T-cell (primary cell): ENCODE results near the gene OSCP1. TPM values are rescaled to one million over a fixed set of nuclear protein-coding genes. Genes with fewer than 3 reads are reported as not detected.

Experiments used
- ATAC-seq, 4 experiments: fragments of 200-7000 bp in 3 of 4; fragments of 150-1000 bp in 1 of 4; cut with Tn5 transposase; replicated peaks in 1 of 4; 1 replicate in 3 of 4; 2 replicates in 1 of 4; pipeline ENCODE4 v1.10.0; 2021; ENCODE audit warnings: moderate library complexity in 3 of 4, mild to moderate bottlenecking in 2 of 4, moderate number of reproducible peaks in 1 of 4
- CTCF ChIA-PET, 2 donors: fragments of 300-600 bp; sonication (Branson Sonifier 250); formaldehyde crosslinking; loops; one replicate each; lab custom pipeline; 2022; ENCODE audit warnings: antibody characterized with exemption in 2 of 2; lab: Charles Lee
- POLR2A ChIA-PET, 2 donors: fragments of 300-600 bp; sonication (Branson Sonifier 250); formaldehyde crosslinking; loops; one replicate each; lab custom pipeline; 2022; ENCODE audit warnings: antibody characterized with exemption in 2 of 2; lab: Charles Lee
- DNase-seq, 35 experiments: peaks; one replicate each; pipeline versions ENCODE4 v3.0.0 to v3.0.0-alpha.2; 2013 to 2023
- H3K27ac ChIP-seq: one replicate; pipeline ENCODE4 v1.5.1; 2013; ENCODE audit warnings: low read length
- H3K27me3 ChIP-seq, 2 experiments: replicated peaks in 1 of 2; 1 replicate in 1 of 2; 2 replicates in 1 of 2; pipeline versions ENCODE4 v1.6.1 to v1.7.0; 2013; ENCODE audit warnings: low read length in 1 of 2, mixed read lengths in 1 of 2; ENCODE audit not compliant: control insufficient read depth in 2 of 2, insufficient read depth in 2 of 2; ENCODE audit errors: extremely low read depth in 1 of 2
- H3K36me3 ChIP-seq, 2 donors: 1 replicate in 1 of 2; 2 replicates in 1 of 2; pipeline versions ENCODE4 v1.6.1 to v1.7.0; 2013; ENCODE audit warnings: low read length in 1 of 2; ENCODE audit not compliant: control insufficient read depth in 2 of 2, insufficient read depth in 1 of 2; ENCODE audit errors: extremely low read depth in 1 of 2
- H3K4me1 ChIP-seq, 2 experiments: 1 replicate in 1 of 2; 2 replicates in 1 of 2; pipeline versions ENCODE4 v1.6.1 to v1.7.0; 2013; ENCODE audit warnings: low read length in 2 of 2, mixed read lengths in 1 of 2; ENCODE audit not compliant: insufficient read depth in 2 of 2, control insufficient read depth in 1 of 2; ENCODE audit errors: extremely low read depth in 1 of 2
- H3K4me3 ChIP-seq, 2 donors: 1 replicate in 1 of 2; 2 replicates in 1 of 2; pipeline versions ENCODE4 v1.5.1 to v1.7.0; 2013; ENCODE audit warnings: mild to moderate bottlenecking in 2 of 2, low read length in 1 of 2, moderate library complexity in 1 of 2; ENCODE audit not compliant: control insufficient read depth in 1 of 2; ENCODE audit errors: extremely low read depth in 1 of 2
- H3K9me3 ChIP-seq: 2 replicates; pipeline ENCODE4 v1.7.0; 2013
- H3K27ac Mint-ChIP-seq, 2 donors: one replicate each; pipeline ENCODE4 v1.8.0; 2020 to 2021; ENCODE audit warnings: mild to moderate bottlenecking in 2 of 2, mixed read lengths in 2 of 2
- H3K27me3 Mint-ChIP-seq, 2 donors: one replicate each; pipeline ENCODE4 v1.8.0; 2021 to 2022; ENCODE audit warnings: mixed read lengths in 2 of 2
- H3K36me3 Mint-ChIP-seq: one replicate; pipeline ENCODE4 v1.8.0; 2021; ENCODE audit warnings: mixed read lengths
- H3K4me1 Mint-ChIP-seq, 3 donors: one replicate each; pipeline ENCODE4 v1.8.0; 2020 to 2022; ENCODE audit warnings: mixed read lengths in 3 of 3, mild to moderate bottlenecking in 1 of 3
- H3K4me3 Mint-ChIP-seq, 3 donors: one replicate each; pipeline ENCODE4 v1.8.0; 2020 to 2022; ENCODE audit warnings: mild to moderate bottlenecking in 3 of 3, mixed read lengths in 3 of 3, moderate library complexity in 3 of 3
- H3K9me3 Mint-ChIP-seq, 3 donors: one replicate each; pipeline ENCODE4 v1.8.0; 2020 to 2022; ENCODE audit warnings: mixed read lengths in 3 of 3
- WGBS: methylation state at CpG from one replicate; pipeline ENCODE4 v1.1.5; 2013; ENCODE audit warnings: missing lambda C conversion rate; ENCODE audit not compliant: insufficient coverage; 5-methylcytosine and 5-hydroxymethylcytosine counted together
- total RNA-seq, 35 experiments: library from RNA in 6 of 35; stranded (reverse) in 6 of 35; fragments of 120-200 nt in 1 of 35; gene quantifications; one replicate each; pipeline versions ENCODE4 v1.2.1 to v1.2.4 and lab custom pipeline; 2013 to 2026

Gene OSCP1
- total RNA-seq, 5 donors from 2014 or later (not counting 1 experiment from before 2014, with no cell fraction given): 0.32 to 1.3 (median 0.68) TPM

- POLR2A ChIA-PET: no interaction called here
- Mint-ChIP-seq H3K4me1 (no peaks in the 10 kb centered on the region), H3K9me3 (no peaks in the 10 kb centered on the region), H3K27ac (no peak overlapping the region), H3K36me3 (no peaks in the 10 kb centered on the region), H3K27me3 (no peaks in the 10 kb centered on the region), H3K4me3 (no peak overlapping the region)
- WGBS: no CpG with 5 or more reads among the region's 7 CpGs
- peaks cover 0 to 4% of the 10 kb centered on the region in 2 experiments for H3K27me3 ChIP-seq
- H3K36me3 ChIP-seq: no peaks in the 10 kb centered on the region
- H3K9me3 ChIP-seq: no peaks in the 10 kb centered on the region
- H3K27ac ChIP-seq: no peak overlapping the region
- H3K4me3 ChIP-seq: no peak overlapping the region
- CTCF ChIA-PET: no interaction called here
- DNase-seq: no peak
- H3K4me1 ChIP-seq: no peaks in the 10 kb centered on the region
- no peak for ATAC-seq
These were observed 25.8 kb upstream of the OSCP1 start for GRCh38 chr1:36475910-36476604.

DNA sequence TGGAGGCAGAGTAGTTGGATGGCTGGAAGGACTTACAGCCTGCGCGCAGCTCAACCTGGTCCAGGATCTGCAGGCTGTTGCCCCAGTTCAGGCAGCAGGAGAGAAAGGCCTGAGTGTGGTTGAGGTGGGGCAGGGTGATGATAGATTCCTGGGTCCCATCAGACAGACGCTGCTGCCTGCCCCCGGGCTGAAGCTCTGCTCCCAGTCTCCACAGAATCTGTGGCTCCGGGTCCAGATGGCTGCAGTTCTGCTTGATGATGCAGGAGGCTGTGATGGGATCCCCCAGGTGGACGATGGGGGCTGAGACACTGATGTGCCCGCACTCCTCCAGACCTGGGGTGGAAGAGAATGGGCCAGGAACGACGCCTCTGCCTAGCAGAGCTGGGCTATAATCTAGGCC is 25.1 kb upstream of the OSCP1 start:
- H3K27ac Mint-ChIP-seq: no peak overlapping the region
- H3K27me3 ChIP-seq: peaks cover 0 to 4% of the 10 kb centered on the region in 2 experiments
- H3K4me3 Mint-ChIP-seq: no peak overlapping the region
- H3K36me3 ChIP-seq: no peaks in the 10 kb centered on the region
- H3K27ac ChIP-seq: no peak overlapping the region
- WGBS: 94% methylated on average over 5 of the region's 9 CpGs
- ATAC-seq (no peak), DNase-seq (no peak)
- no peaks in the 10 kb centered on the region for H3K36me3 Mint-ChIP-seq
- H3K27me3 Mint-ChIP-seq: no peaks in the 10 kb centered on the region
- no peak overlapping the region for H3K4me3 ChIP-seq
- POLR2A ChIA-PET: no interaction called here
- no peaks in the 10 kb centered on the region for H3K4me1 Mint-ChIP-seq
- H3K9me3 Mint-ChIP-seq: no peaks in the 10 kb centered on the region
- no peaks in the 10 kb centered on the region for H3K9me3 ChIP-seq
- no peaks in the 10 kb centered on the region for H3K4me1 ChIP-seq
- CTCF ChIA-PET: no interaction called here

DNA sequence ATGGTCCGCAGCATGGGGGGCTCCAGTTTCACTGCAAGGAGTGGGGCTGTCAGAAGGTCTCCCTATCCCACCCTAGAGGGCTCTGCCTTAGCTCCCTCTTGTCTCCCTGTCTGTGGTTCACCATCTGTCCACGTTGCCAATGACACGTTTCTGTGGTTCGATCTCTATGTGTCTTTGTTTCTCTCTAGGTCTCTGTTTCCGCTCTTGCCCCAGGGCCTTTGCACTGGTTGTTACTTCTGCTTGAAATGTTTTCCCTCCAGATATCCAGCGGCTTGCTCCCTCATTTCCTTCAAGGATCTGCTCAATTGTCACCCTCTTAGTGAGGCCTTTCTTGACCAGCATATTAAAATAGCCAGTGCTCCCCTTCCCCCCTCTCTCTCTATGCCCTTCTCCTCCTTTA is 22.4 kb upstream of the OSCP1 start:
- no peaks in the 10 kb centered on the region for H3K27me3 ChIP-seq
- no peaks in the 10 kb centered on the region for H3K27me3 Mint-ChIP-seq
- H3K9me3 Mint-ChIP-seq: no peaks in the 10 kb centered on the region
- no peak for DNase-seq
- 93% methylated on average over 6 of the region's 6 CpGs for WGBS
- H3K36me3 ChIP-seq: no peaks in the 10 kb centered on the region
- no peaks in the 10 kb centered on the region for H3K9me3 ChIP-seq
- POLR2A ChIA-PET: no interaction called here
- no peak overlapping the region for H3K4me3 Mint-ChIP-seq
- no peak overlapping the region for H3K27ac ChIP-seq
- CTCF ChIA-PET: no interaction called here
- H3K36me3 Mint-ChIP-seq: no peaks in the 10 kb centered on the region
- no peak for ATAC-seq
- no peak overlapping the region for H3K4me3 ChIP-seq
- H3K27ac Mint-ChIP-seq: no peak overlapping the region
- no peaks in the 10 kb centered on the region for H3K4me1 Mint-ChIP-seq
- H3K4me1 ChIP-seq: no peaks in the 10 kb centered on the region

- CTCF ChIA-PET: no interaction called here
- Mint-ChIP-seq H3K27me3 (no peaks in the 10 kb centered on the region), H3K4me3 (no peak overlapping the region), H3K27ac (no peak overlapping the region), H3K4me1 (no peaks in the 10 kb centered on the region), H3K9me3 (no peaks in the 10 kb centered on the region), H3K36me3 (no peaks in the 10 kb centered on the region)
- H3K9me3 ChIP-seq: no peaks in the 10 kb centered on the region
- no peaks in the 10 kb centered on the region for H3K27me3 ChIP-seq
- POLR2A ChIA-PET: no interaction called here
- H3K27ac ChIP-seq: no peak overlapping the region
- H3K4me3 ChIP-seq: no peak overlapping the region
- no peaks in the 10 kb centered on the region for H3K4me1 ChIP-seq
- DNase-seq: no peak
- WGBS: 88% methylated on average over 16 of the region's 22 CpGs
- H3K36me3 ChIP-seq: no peaks in the 10 kb centered on the region
- no peak for ATAC-seq
These were observed 21.8 kb upstream of the OSCP1 start for GRCh38 chr1:36471830-36472641.

DNA sequence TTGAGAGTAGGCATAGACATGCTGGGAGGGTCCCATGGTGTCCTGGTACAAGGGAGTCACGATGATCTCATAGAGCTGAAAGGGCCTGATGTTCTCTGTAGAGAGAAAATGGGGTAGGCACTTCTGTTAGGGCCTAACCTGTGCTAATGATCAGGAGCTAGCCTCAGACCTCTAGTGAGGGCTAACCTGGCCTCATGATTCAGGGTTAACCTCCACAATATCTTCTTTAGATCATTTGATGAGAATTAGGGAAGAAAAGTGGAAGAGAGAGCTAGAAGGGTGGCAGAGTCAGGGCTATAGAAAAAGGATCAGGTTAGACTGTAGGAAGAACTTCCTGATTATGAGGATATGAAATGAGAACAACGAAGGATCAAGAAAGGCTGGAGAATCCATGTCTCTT is 18.9 kb upstream of the OSCP1 start:
- no peaks in the 10 kb centered on the region for H3K36me3 ChIP-seq
- ChIA-PET POLR2A (no interaction called here), CTCF (interaction anchor here in 1 of 2 donors (0.6 kb wide), 1 partner anchor 755 kb away, joined by 3 read pairs; no protein-coding TSS in a partner anchor)
- no peak overlapping the region for H3K4me3 ChIP-seq
- peak overlapping the region in 1 of 2 donors; percentile 37 for H3K27ac Mint-ChIP-seq
- DNase-seq: no peak
- no peak overlapping the region for H3K27ac ChIP-seq
- no peak for ATAC-seq
- peaks cover 4 to 5% of the 10 kb centered on the region in 2 experiments for H3K4me1 ChIP-seq
- H3K4me3 Mint-ChIP-seq: no peak overlapping the region
- H3K4me1 Mint-ChIP-seq: peaks cover 6 to 9% (median 9%) of the 10 kb centered on the region in 3 donors
- no peaks in the 10 kb centered on the region for H3K36me3 Mint-ChIP-seq
- H3K27me3 Mint-ChIP-seq: no peaks in the 10 kb centered on the region
- H3K9me3 ChIP-seq: no peaks in the 10 kb centered on the region
- WGBS: 38% methylated on average over 1 of the region's 2 CpGs
- no peaks in the 10 kb centered on the region for H3K27me3 ChIP-seq
- H3K9me3 Mint-ChIP-seq: no peaks in the 10 kb centered on the region

GRCh38 chr1:36467700-36468455 is 17.6 kb upstream of the OSCP1 start:
- CTCF ChIA-PET: no interaction called here

More at GRCh38 chr1:36467700-36468455, 17.6 kb upstream of the OSCP1 start:
- Histone ChIP-seq H3K4me1 (peaks cover 10 to 15% of the 10 kb centered on the region in 2 experiments), H3K27me3 (no peaks in the 10 kb centered on the region), H3K9me3 (no peaks in the 10 kb centered on the region), H3K36me3 (no peaks in the 10 kb centered on the region), H3K27ac (no peak overlapping the region), H3K4me3 (no peak overlapping the region)
- DNase-seq (no peak), ATAC-seq (no peak)
- POLR2A ChIA-PET: no interaction called here
- no peaks in the 10 kb centered on the region for H3K27me3 Mint-ChIP-seq
- no peaks in the 10 kb centered on the region for H3K36me3 Mint-ChIP-seq
- H3K4me1 Mint-ChIP-seq: peaks cover 17 to 22% (median 21%) of the 10 kb centered on the region in 3 donors
- H3K4me3 Mint-ChIP-seq: no peak overlapping the region
- H3K27ac Mint-ChIP-seq: no peak overlapping the region
- no peaks in the 10 kb centered on the region for H3K9me3 Mint-ChIP-seq
- 100% methylated on average over 5 of the region's 10 CpGs for WGBS
